ENCODE measurements around the gene MAMDC2. TPM values are rescaled to one million over a fixed set of nuclear protein-coding genes. Genes with fewer than 3 reads are reported as not detected.

Gene MAMDC2
- total and polyA plus RNA-seq, 2 of the 8 experiments (the other 6 are each of a cell fraction or from before 2014, with no cell fraction given) = 6.1 to 15.4 TPM

DNA sequence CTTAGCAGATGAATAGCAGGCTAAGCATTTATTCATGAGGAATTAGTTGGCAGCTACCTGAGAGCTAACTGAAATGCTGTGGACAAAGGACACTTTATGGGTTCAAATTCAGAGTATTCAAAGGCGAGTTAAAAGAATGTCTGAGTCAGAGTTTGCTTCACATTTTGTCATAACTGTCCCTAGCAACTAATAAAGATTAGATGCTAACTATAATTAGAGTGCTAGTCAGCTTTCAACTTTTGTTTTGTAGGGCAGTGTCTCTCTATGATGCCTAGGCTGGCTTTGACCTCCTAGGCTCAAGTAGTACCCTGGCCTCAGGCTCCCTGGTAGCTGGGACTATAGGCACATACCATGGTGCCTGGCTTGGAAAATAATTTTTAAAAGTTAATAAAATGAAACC lies 219.8 kb downstream of the MAMDC2 start:
- Histone ChIP-seq H2AFZ (ENCODE audit: low read length) (no peak overlapping the region), H3K4ac (replicated peaks; ENCODE audit: insufficient read length, low read depth, low read length) (no peak overlapping the region), H2BK12ac (ENCODE audit: low read depth, low read length) (no peak overlapping the region), H3K23ac (ENCODE audit: insufficient read length) (no peak overlapping the region), H3K27me3 (replicated peaks in 1 of 4; ENCODE audit: control insufficient read depth in 3 of 4, extremely low read depth in 1 of 4, insufficient read depth in 3 of 4, low read length in 3 of 4) (no peaks in the 10 kb centered on the region), H2AK5ac (ENCODE audit: low read depth, low read length) (no peak overlapping the region), H3K9me3 (ENCODE audit: insufficient read depth in 2 of 2, low read depth in 1 of 2, low read length in 1 of 2) (no peaks in the 10 kb centered on the region), H3K18ac (ENCODE audit: extremely low read depth, low read length) (no peak overlapping the region), H4K5ac (ENCODE audit: insufficient read length, low read depth, low read length) (no peak overlapping the region), H3K9ac (replicated peaks in 1 of 4; ENCODE audit: extremely low read depth in 1 of 4, low read depth in 3 of 4, low read length in 3 of 4) (no peak overlapping the region), H4K91ac (replicated peaks; ENCODE audit: insufficient read length, low read length) (no peak overlapping the region), H4K20me1 (replicated peaks in 1 of 2; ENCODE audit: control insufficient read depth in 1 of 2, insufficient read depth in 2 of 2, low read length in 2 of 2) (peaks cover 6 to 7% of the 10 kb centered on the region in 2 experiments), H3K36me3 (ENCODE audit: control insufficient read depth in 2 of 4, insufficient read depth in 4 of 4, low read length in 3 of 4) (peaks cover 0 to 38% (median 8%) of the 10 kb centered on the region in 4 experiments; a peak in 5 of 8 replicates), H2BK15ac (ENCODE audit: low read length) (no peak overlapping the region), H3K79me1 (ENCODE audit: low read depth, low read length) (no peaks in the 10 kb centered on the region), H3K4me3 (ENCODE audit: extremely low read depth in 1 of 4, insufficient read depth in 2 of 4, low read depth in 3 of 4, low read length in 4 of 4) (no peak overlapping the region), H3K14ac (ENCODE audit: insufficient read length) (no peak overlapping the region), H3K23me2 (ENCODE audit: low read depth, low read length) (no peaks in the 10 kb centered on the region; the same call in 1 of the 2 replicates), H3K56ac (replicated peaks; ENCODE audit: insufficient read length, low read depth, low read length) (no peak overlapping the region), H2BK5ac (ENCODE audit: low read depth, low read length) (no peak overlapping the region), H3K4me2 (ENCODE audit: insufficient read depth in 1 of 2, low read depth in 2 of 2, low read length in 2 of 2) (no peak overlapping the region), H2BK120ac (replicated peaks; ENCODE audit: low read depth, low read length) (no peak overlapping the region), H2BK20ac (ENCODE audit: low read length) (no peak overlapping the region), H3K79me2 (ENCODE audit: control insufficient read depth in 1 of 2, insufficient read depth in 2 of 2, low read length in 2 of 2) (peaks cover 9 to 59% of the 10 kb centered on the region in 2 experiments), H3K4me1 (replicated peaks in 1 of 4; ENCODE audit: control insufficient read depth in 3 of 4, insufficient read depth in 4 of 4, low read length in 3 of 4) (peaks cover 0 to 3% (median under 1%) of the 10 kb centered on the region in 4 experiments; a peak in 3 of 7 replicates), H4K8ac (ENCODE audit: extremely low read depth, insufficient read depth, low read length) (no peak overlapping the region), H3K27ac (ENCODE audit: low read depth, low read length) (no peak overlapping the region)
- TF ChIP-seq, protein P1, sequence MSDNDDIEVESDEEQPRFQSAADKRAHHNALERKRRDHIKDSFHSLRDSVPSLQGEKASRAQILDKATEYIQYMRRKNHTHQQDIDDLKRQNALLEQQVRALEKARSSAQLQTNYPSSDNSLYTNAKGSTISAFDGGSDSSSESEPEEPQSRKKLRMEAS (IDR thresholded peaks at IDR 0.05) = no peak
- no peak for TF ChIP-seq TAF7 (optimal IDR thresholded peaks at IDR 0.05; ENCODE audit: borderline replicate concordance, low read depth, low read length)
- TF ChIP-seq TEAD4 (IDR thresholded peaks at IDR 0.05; ENCODE audit: low read depth, low read length) = no peak
- TF ChIP-seq POLR2A (IDR thresholded peaks at IDR 0.05; ENCODE audit: control extremely low read depth in 1 of 2, low read depth in 2 of 2, low read length in 2 of 2) = no peak
- ChIA-PET CTCF (ENCODE audit: partially characterized antibody) (interaction anchor here (0.6 kb wide), 1 partner anchor 13 kb away, joined by 3 read pairs; no protein-coding TSS in a partner anchor), POLR2A (ENCODE audit: partially characterized antibody) (no interaction called here)
- 87% methylated on average over 1 of the region's 1 CpG; no CpG with 5 or more reads in 1 of the 2 experiments for WGBS, 2 experiments (ENCODE audit: extremely low coverage in 1 of 2, insufficient coverage in 1 of 2, insufficient read length in 1 of 2, insufficient replicate concordance in 2 of 2, low coverage in 1 of 2, low lambda C conversion rate in 2 of 2, missing lambda C conversion rate in 1 of 2)
- FAIRE-seq = no peak
- DNase-seq (ENCODE audit: low read depth in 1 of 2, low spot score in 2 of 2) = no peak

Data from H1 (cell line).